ENCODE measurements around the gene OXSR1. TPM values are rescaled to one million over a fixed set of nuclear protein-coding genes. Genes with fewer than 3 reads are reported as not detected.

The OXSR1 gene
- total and polyA plus RNA-seq, 4 donors: 4.3 to 24.7 (median 12.2) TPM

GRCh38 chr3:38257583-38257982 lies 92.2 kb downstream of the OXSR1 start:
- H3K4me1 ChIP-seq (ENCODE audit: control insufficient read depth in 4 of 4, insufficient read depth in 4 of 4, low read length in 3 of 4): peaks cover 0 to 2% (median 0%) of the 10 kb centered on the region in 4 donors
- H3K4me3 ChIP-seq (ENCODE audit: low read depth in 1 of 3, low read length in 3 of 3): no peak overlapping the region
- WGBS: 86% methylated on average over 1 of the region's 1 CpG
- no peaks in the 10 kb centered on the region for H3K9me3 ChIP-seq (ENCODE audit: control insufficient read depth in 4 of 4, low read length in 3 of 4)
- H3K9ac ChIP-seq (ENCODE audit: low read depth in 1 of 2, low read length in 2 of 2): no peak overlapping the region
- H3K27ac ChIP-seq (ENCODE audit: low read depth in 1 of 2, low read length in 2 of 2): no peak overlapping the region
- DNase-seq (ENCODE audit: low spot score): no peak
- TF ChIP-seq SP1 (IDR thresholded peaks at IDR 0.05) (no peak), YY1 (IDR thresholded peaks at IDR 0.05) (no peak), FOXA2 (IDR thresholded peaks at IDR 0.05) (no peak), GABPA (IDR thresholded peaks at IDR 0.05 in 1 of 2, conservative IDR thresholded peaks at IDR 0.05 in 1 of 2) (no peak), RAD21 (IDR thresholded peaks at IDR 0.05) (no peak), ATF3 (IDR thresholded peaks at IDR 0.05) (no peak), CTCF (IDR thresholded peaks at IDR 0.05; ENCODE audit: low read depth, low read length, missing input control) (no peak), HNF4A (conservative IDR thresholded peaks at IDR 0.05) (no peak), ZBTB33 (IDR thresholded peaks at IDR 0.05) (no peak), NR2F2 (IDR thresholded peaks at IDR 0.05) (no peak), HNF4G (IDR thresholded peaks at IDR 0.05) (no peak), JUND (IDR thresholded peaks at IDR 0.05) (no peak), RXRA (IDR thresholded peaks at IDR 0.05) (no peak), FOXA1 (IDR thresholded peaks at IDR 0.05) (no peak), TAF1 (conservative IDR thresholded peaks at IDR 0.05) (no peak), EGR1 (IDR thresholded peaks at IDR 0.05; ENCODE audit: low read depth in 2 of 2) (no peak), REST (IDR thresholded peaks at IDR 0.05) (no peak), MAX (IDR thresholded peaks at IDR 0.05) (no peak)
- H3K27me3 ChIP-seq (ENCODE audit: control insufficient read depth in 4 of 4, insufficient read depth in 4 of 4, low read length in 3 of 4): no peaks in the 10 kb centered on the region
- H3K36me3 ChIP-seq (ENCODE audit: control insufficient read depth in 4 of 4, insufficient read depth in 3 of 4, low read depth in 1 of 4, low read length in 3 of 4): peaks cover 3 to 16% (median 9%) of the 10 kb centered on the region in 4 donors

All from liver (tissue), 9 donors.